Loucy (cell line): Measurements from ENCODE around the gene TCL1B.

Source experiments
- H2AFZ ChIP-seq: fragments of 200-600 bp; sonication (generic); 2 replicates; pipeline ENCODE4 v1.6.0; 2016; ENCODE audit warnings: antibody characterized with exemption, mild to moderate bottlenecking, low read length, moderate library complexity
- H3F3A ChIP-seq: fragments of 200-600 bp; 2 replicates; pipeline ENCODE4 v1.6.0; 2016; ENCODE audit warnings: antibody characterized with exemption, low read depth, mild to moderate bottlenecking
- H3K27me3 ChIP-seq: fragments of 200-600 bp; sonication (generic); 2 replicates; pipeline ENCODE4 v1.6.1; 2014; ENCODE audit warnings: low read length, mild to moderate bottlenecking; ENCODE audit not compliant: insufficient read depth, poor library complexity, severe bottlenecking
- H3K36me3 ChIP-seq: fragments of 200-600 bp; sonication (generic); 2 replicates; pipeline ENCODE4 v1.6.1; 2016; ENCODE audit warnings: low read length; ENCODE audit not compliant: insufficient read depth
- H3K4me1 ChIP-seq: fragments of 200-600 bp; sonication (generic); 2 replicates; pipeline ENCODE4 v1.5.1; 2014; ENCODE audit warnings: low read length, mild to moderate bottlenecking; ENCODE audit not compliant: insufficient read depth, poor library complexity, severe bottlenecking
- H3K4me2 ChIP-seq: fragments of 200-600 bp; sonication (generic); 2 replicates; pipeline ENCODE4 v1.6.0; 2014; ENCODE audit warnings: antibody characterized with exemption, low read length, low read depth, mild to moderate bottlenecking; ENCODE audit not compliant: poor library complexity, severe bottlenecking
- H3K4me3 ChIP-seq: fragments of 200-600 bp; sonication (generic); 2 replicates; pipeline ENCODE4 v1.5.1; 2014; ENCODE audit warnings: low read length, mild to moderate bottlenecking, mixed read lengths; ENCODE audit not compliant: poor library complexity, severe bottlenecking
- H3K79me2 ChIP-seq: fragments of 200-600 bp; sonication (generic); 2 replicates; pipeline ENCODE4 v1.6.1; 2014; ENCODE audit warnings: low read length; ENCODE audit not compliant: insufficient read depth
- H3K9ac ChIP-seq: fragments of 200-600 bp; sonication (generic); 2 replicates; pipeline ENCODE4 v1.6.0; 2014; ENCODE audit warnings: mild to moderate bottlenecking, low read depth, low read length, moderate library complexity; ENCODE audit not compliant: poor library complexity, severe bottlenecking
- H3K9me2 ChIP-seq: fragments of 200-600 bp; sonication (generic); replicated peaks from 2 replicates; pipeline ENCODE4 v1.6.1; 2016; ENCODE audit warnings: low read depth, low read length, mixed read lengths
- H3K9me3 ChIP-seq: fragments of 200-600 bp; sonication (generic); 2 replicates; pipeline ENCODE4 v1.6.1; 2014; ENCODE audit warnings: mild to moderate bottlenecking, antibody characterized with exemption, low read length, low read depth; ENCODE audit not compliant: insufficient read depth
- H4K20me1 ChIP-seq: fragments of 200-600 bp; sonication (generic); 2 replicates; pipeline ENCODE4 v1.6.0; 2014; ENCODE audit warnings: antibody characterized with exemption, low read length, mild to moderate bottlenecking; ENCODE audit not compliant: insufficient read depth, poor library complexity, severe bottlenecking
- EZH2phosphoT487 ChIP-seq: fragments of 200-600 bp; IDR thresholded peaks from 2 replicates; pipeline ENCODE4 v1.6.1; 2018; ENCODE audit warnings: antibody characterized with exemption, mild to moderate bottlenecking, moderate library complexity, borderline replicate concordance
- TF ChIP-seq, protein P1 (sequence below): fragments of 200-600 bp; sonication (generic); conservative IDR thresholded peaks from 2 replicates; pipeline ENCODE4 v1.5.1; 2014; ENCODE audit warnings: mild to moderate bottlenecking, antibody characterized with exemption, low read length

The TCL1B gene

DNA sequence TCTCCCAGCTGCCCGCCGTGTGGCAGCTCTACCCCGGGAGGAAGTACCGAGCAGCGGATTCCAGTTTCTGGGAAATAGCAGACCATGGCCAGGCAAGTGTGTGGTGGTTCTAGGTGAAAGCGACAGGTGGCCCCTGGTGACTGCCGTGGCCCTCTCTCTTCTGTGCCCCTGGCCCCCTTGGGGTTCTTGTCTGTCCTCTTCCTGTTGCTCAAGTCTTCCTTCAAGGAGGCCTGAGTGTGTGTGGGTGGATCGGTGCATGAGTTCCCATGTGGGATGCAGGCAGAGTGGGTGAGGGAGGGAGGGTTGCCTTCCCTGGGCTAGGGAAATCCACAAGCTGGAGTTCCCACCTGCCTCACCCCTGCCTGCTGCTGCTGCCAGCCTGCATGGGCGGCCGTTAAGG lies 4.6 kb downstream of the TCL1B start:
- no peaks in the 10 kb centered on the region for H4K20me1 ChIP-seq

DNA sequence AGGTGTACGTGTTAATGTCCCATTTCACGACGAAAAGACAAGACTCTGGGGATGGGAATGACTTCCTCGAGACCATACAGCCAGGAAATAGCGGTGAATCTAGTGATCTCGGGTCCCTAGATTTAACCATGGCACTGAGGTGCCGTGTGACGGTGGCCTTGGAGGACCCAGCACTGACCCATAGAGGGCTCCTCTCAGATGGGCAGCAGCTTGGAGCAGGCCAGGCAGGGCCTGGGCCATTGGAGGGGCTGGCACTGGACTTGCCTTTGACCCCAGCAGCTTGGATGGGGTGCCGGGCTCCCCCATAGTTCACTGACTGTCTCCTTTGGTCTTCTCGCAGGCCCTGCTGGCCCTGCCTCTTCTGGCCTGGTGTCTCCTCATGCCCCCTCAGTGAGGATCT lies 5.4 kb downstream of the TCL1B start:
- Histone ChIP-seq H3K9me3 (no peaks in the 10 kb centered on the region), H3K4me1 (peaks cover 3% of the 10 kb centered on the region), H3K9me2 (no peaks in the 10 kb centered on the region), H3K4me2 (no peak overlapping the region), H3K9ac (no peak overlapping the region), H4K20me1 (no peaks in the 10 kb centered on the region), H3K36me3 (no peaks in the 10 kb centered on the region), H3K4me3 (no peak overlapping the region), H3F3A (no peaks in the 10 kb centered on the region), H3K27me3 (no peaks in the 10 kb centered on the region), H2AFZ (no peak overlapping the region), H3K79me2 (no peaks in the 10 kb centered on the region)
- no peak for TF ChIP-seq EZH2phosphoT487
- TF ChIP-seq, protein P1, sequence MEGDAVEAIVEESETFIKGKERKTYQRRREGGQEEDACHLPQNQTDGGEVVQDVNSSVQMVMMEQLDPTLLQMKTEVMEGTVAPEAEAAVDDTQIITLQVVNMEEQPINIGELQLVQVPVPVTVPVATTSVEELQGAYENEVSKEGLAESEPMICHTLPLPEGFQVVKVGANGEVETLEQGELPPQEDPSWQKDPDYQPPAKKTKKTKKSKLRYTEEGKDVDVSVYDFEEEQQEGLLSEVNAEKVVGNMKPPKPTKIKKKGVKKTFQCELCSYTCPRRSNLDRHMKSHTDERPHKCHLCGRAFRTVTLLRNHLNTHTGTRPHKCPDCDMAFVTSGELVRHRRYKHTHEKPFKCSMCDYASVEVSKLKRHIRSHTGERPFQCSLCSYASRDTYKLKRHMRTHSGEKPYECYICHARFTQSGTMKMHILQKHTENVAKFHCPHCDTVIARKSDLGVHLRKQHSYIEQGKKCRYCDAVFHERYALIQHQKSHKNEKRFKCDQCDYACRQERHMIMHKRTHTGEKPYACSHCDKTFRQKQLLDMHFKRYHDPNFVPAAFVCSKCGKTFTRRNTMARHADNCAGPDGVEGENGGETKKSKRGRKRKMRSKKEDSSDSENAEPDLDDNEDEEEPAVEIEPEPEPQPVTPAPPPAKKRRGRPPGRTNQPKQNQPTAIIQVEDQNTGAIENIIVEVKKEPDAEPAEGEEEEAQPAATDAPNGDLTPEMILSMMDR, result no peak

More for the DNA sequence above, 4.6 kb downstream of the TCL1B start:
- Histone ChIP-seq H3K4me3 (no peak overlapping the region), H3K79me2 (no peaks in the 10 kb centered on the region), H3K27me3 (no peaks in the 10 kb centered on the region), H2AFZ (no peak overlapping the region), H3K9ac (no peak overlapping the region), H3K9me2 (no peaks in the 10 kb centered on the region), H3K36me3 (no peaks in the 10 kb centered on the region), H3K4me2 (no peak overlapping the region), H3K4me1 (no peaks in the 10 kb centered on the region), H3F3A (no peaks in the 10 kb centered on the region), H3K9me3 (no peaks in the 10 kb centered on the region)
- no peak for TF ChIP-seq EZH2phosphoT487
- TF ChIP-seq, protein P1, result no peak

DNA sequence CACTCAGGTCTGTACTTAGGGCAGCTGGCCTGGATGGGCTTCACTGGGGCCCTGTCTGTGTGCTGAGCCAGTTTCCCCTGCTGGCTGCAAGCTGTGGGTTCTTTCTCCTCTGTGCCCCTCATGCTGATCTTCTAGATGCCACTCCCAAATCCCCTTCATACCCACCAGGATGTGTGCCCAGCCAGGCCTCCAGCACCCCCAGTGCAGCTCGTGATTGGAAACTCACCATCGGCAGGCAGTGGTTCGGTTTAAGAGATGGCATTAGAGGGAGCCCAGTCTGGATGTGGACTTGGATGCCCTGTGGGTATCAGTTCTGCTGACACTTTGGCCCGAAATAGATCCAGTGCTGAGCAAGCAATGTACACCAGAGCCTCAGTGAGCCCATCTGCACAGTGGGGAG lies 5.9 kb downstream of the TCL1B start:
- Histone ChIP-seq H3K4me2 (no peak overlapping the region), H3K79me2 (no peaks in the 10 kb centered on the region), H3K9me3 (no peaks in the 10 kb centered on the region), H3K27me3 (no peaks in the 10 kb centered on the region), H4K20me1 (no peaks in the 10 kb centered on the region), H3K4me3 (no peak overlapping the region), H3K9me2 (no peaks in the 10 kb centered on the region), H3K9ac (no peak overlapping the region), H2AFZ (no peak overlapping the region), H3K36me3 (no peaks in the 10 kb centered on the region), H3F3A (no peaks in the 10 kb centered on the region), H3K4me1 (peaks cover 6% of the 10 kb centered on the region)
- TF ChIP-seq EZH2phosphoT487, result no peak
- TF ChIP-seq, protein P1, result no peak
